DMS 273 (cell line): ENCODE data around the gene PCDHB7.
A peak's percentile ranks its signal among the peaks of the same experiment; 100 is the strongest.
"Not testable (repeated sequence)": the region's sequence is repeated elsewhere in the genome, so short reads cannot be mapped to it uniquely, and the experiment has no call there.

Source experiments
- DNase-seq: peaks from one replicate; lab custom pipeline; 2025; ENCODE audit not compliant: unreplicated experiment; lab: John Stamatoyannopoulos, UW

Gene PCDHB7

GRCh38 chr5:141172381-141173204 is at the start of gene PCDHB7:
Gene PCDHB7, plus strand, starts transcription at chr5:141172644. Its CDS starts 192 bp downstream, at chr5:141172836.
- peak; percentile 50 for DNase-seq

- DNase-seq, result not testable (repeated sequence)
Observed at GRCh38 chr5:141123396-141124135, 48.9 kb upstream of the PCDHB7 start.

GRCh38 chr5:141127305-141127704 is 45.1 kb upstream of the PCDHB7 start:
- no peak for DNase-seq

GRCh38 chr5:141135030-141135717 is 37.3 kb upstream of the PCDHB7 start, which contains the start of gene PCDHB5:
Gene PCDHB5, plus strand, starts transcription at chr5:141135206. Its CDS starts 229 bp downstream, at chr5:141135435.
- DNase-seq, result peak; percentile 33

- DNase-seq, result no peak
Observed at GRCh38 chr5:141135718-141136266, 36.7 kb upstream of the PCDHB7 start.

GRCh38 chr5:141137346-141137745 is 35.1 kb upstream of the PCDHB7 start:
- not testable (repeated sequence) for DNase-seq

- DNase-seq, result peak; percentile 1
Observed at GRCh38 chr5:141149812-141150211, 22.6 kb upstream of the PCDHB7 start, which contains the start of gene PCDHB6. Gene PCDHB6, plus strand, starts transcription at chr5:141150057. Its CDS starts 201 bp downstream, at chr5:141150258.

GRCh38 chr5:141150224-141150992 is 22.0 kb upstream of the PCDHB7 start:
- DNase-seq, result no peak

- DNase-seq, result no peak
Observed at GRCh38 chr5:141150993-141151325, 21.5 kb upstream of the PCDHB7 start.

GRCh38 chr5:141151632-141152031 is 20.8 kb upstream of the PCDHB7 start:
- not testable (repeated sequence) for DNase-seq

- DNase-seq, result not testable (repeated sequence)
Observed at GRCh38 chr5:141152096-141152495, 20.3 kb upstream of the PCDHB7 start.

GRCh38 chr5:141155540-141156374 is 16.7 kb upstream of the PCDHB7 start:
- DNase-seq, result peak; percentile 48

GRCh38 chr5:141157356-141157755 is 15.1 kb upstream of the PCDHB7 start:
- not testable (repeated sequence) for DNase-seq

GRCh38 chr5:141157901-141158300 is 14.5 kb upstream of the PCDHB7 start:
- not testable (repeated sequence) for DNase-seq

GRCh38 chr5:141174291-141175104 is 2.1 kb downstream of the PCDHB7 start:
- DNase-seq, result not testable (repeated sequence)

- no peak for DNase-seq
Observed at GRCh38 chr5:141175933-141176332, 3.5 kb downstream of the PCDHB7 start.

GRCh38 chr5:141177577-141178191 is 5.2 kb downstream of the PCDHB7 start, which contains the start of gene PCDHB8:
Gene PCDHB8, plus strand, starts transcription at chr5:141177790. Its CDS starts 245 bp downstream, at chr5:141178035.
- peak; percentile 38 for DNase-seq

- DNase-seq, result not testable (repeated sequence)
Observed at GRCh38 chr5:141179371-141179770, 6.9 kb downstream of the PCDHB7 start.
